ENCODE measurements around the gene TMEM50A.
"Not testable (repeated sequence)": the region's sequence is repeated elsewhere in the genome, so short reads cannot be mapped to it uniquely, and the experiment has no call there.

The TMEM50A gene

GRCh38 chr1:25383090-25383489, 45.0 kb downstream of the TMEM50A start:
- DNase-seq (ENCODE audit: extremely low read depth in 1 of 2, low read depth in 1 of 2) = not testable (repeated sequence)

GRCh38 chr1:25383875-25384274, 45.7 kb downstream of the TMEM50A start:
- not testable (repeated sequence) for DNase-seq (ENCODE audit: extremely low read depth in 1 of 2, low read depth in 1 of 2)

GRCh38 chr1:25387096-25387495, 49.0 kb downstream of the TMEM50A start:
- not testable (repeated sequence) for DNase-seq (ENCODE audit: extremely low read depth in 1 of 2, low read depth in 1 of 2)

- DNase-seq (ENCODE audit: extremely low read depth in 1 of 2, low read depth in 1 of 2) = not testable (repeated sequence)
Observed at GRCh38 chr1:25388691-25389090, 50.6 kb downstream of the TMEM50A start.

GRCh38 chr1:25389721-25390120, 51.6 kb downstream of the TMEM50A start:
- DNase-seq (ENCODE audit: extremely low read depth in 1 of 2, low read depth in 1 of 2) = not testable (repeated sequence)

GRCh38 chr1:25392841-25393240, 54.7 kb downstream of the TMEM50A start:
- no peak for DNase-seq (ENCODE audit: extremely low read depth in 1 of 2, low read depth in 1 of 2)

GRCh38 chr1:25397549-25397948, 59.4 kb downstream of the TMEM50A start:
- DNase-seq (ENCODE audit: extremely low read depth in 1 of 2, low read depth in 1 of 2) = not testable (repeated sequence)

GRCh38 chr1:25398079-25398478, 59.9 kb downstream of the TMEM50A start:
- not testable (repeated sequence) for DNase-seq (ENCODE audit: extremely low read depth in 1 of 2, low read depth in 1 of 2)

GRCh38 chr1:25402947-25403803, 65.0 kb downstream of the TMEM50A start:
- DNase-seq (ENCODE audit: extremely low read depth in 1 of 2, low read depth in 1 of 2) = not testable (repeated sequence)

- not testable (repeated sequence) for DNase-seq (ENCODE audit: extremely low read depth in 1 of 2, low read depth in 1 of 2)
Observed at GRCh38 chr1:25405731-25406305, 67.7 kb downstream of the TMEM50A start.

- DNase-seq (ENCODE audit: extremely low read depth in 1 of 2, low read depth in 1 of 2) = not testable (repeated sequence)
Observed at GRCh38 chr1:25409641-25410427, 71.7 kb downstream of the TMEM50A start.

Data from stimulated activated CD8-positive, alpha-beta memory T cell treated with anti-CD3 and anti-CD28 coated beads, Interleukin-7, amount 100 ng/mL, for 48 hours (primary cell).